HG02870 (cell line): ENCODE data around the gene PRSS56.

ENCODE experiments used
- ATAC-seq: cut with Tn5 transposase; IDR thresholded peaks from one replicate; pipeline ENCODE4 v1.9.1; 2021; ENCODE audit warnings: mild to moderate bottlenecking, moderate library complexity; ENCODE audit not compliant: unreplicated experiment

The PRSS56 gene

DNA sequence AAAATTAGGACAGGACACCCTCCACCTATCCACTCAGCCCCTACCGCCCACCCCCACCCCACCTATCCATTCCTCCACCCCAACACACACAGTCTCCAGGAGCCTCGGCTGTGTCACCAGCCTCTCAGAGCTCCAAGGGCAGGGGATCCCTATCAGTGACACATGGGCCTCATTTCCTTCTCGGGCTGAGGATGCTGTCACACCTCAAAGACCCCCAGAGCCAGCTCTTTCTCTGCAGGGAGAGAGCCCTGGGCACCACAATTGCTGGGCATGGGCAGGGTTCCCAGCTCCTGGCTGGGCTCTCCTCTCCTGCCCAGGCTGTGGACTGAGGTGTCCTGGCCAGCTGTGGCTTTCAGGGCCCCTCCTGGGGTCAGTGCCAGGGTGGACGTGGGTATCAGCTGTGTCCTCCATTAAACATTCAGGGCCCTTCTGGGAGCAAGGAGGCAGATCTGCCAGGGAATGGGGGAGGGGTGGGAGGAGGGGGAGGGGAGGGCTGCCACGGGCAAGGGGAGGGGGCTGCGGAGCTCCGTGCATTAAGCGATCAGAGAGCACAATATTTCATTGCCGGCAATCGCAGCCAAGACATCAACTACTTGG is 18.3 kb upstream of the PRSS56 start:
- ATAC-seq, result no peak

DNA sequence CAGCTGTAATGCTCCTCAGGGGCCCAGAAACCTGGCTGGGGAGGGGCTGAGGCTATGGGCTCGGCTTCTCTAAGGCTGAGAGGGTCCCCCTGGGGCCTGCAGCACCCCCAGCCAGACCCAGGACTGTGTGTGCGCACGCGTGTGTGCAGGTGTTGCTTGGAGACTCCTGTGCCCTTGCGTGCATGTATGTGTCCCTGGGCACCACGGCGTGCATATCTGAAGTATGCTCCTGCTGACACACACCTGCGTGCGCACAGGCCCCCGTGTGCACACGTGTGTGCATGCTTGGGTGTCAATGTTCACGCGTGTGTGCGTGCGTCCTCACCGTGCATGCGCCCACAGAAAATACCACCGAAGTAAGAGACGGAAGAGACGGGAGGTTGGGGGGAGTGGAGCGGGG is 17.7 kb upstream of the PRSS56 start:
- no peak for ATAC-seq

DNA sequence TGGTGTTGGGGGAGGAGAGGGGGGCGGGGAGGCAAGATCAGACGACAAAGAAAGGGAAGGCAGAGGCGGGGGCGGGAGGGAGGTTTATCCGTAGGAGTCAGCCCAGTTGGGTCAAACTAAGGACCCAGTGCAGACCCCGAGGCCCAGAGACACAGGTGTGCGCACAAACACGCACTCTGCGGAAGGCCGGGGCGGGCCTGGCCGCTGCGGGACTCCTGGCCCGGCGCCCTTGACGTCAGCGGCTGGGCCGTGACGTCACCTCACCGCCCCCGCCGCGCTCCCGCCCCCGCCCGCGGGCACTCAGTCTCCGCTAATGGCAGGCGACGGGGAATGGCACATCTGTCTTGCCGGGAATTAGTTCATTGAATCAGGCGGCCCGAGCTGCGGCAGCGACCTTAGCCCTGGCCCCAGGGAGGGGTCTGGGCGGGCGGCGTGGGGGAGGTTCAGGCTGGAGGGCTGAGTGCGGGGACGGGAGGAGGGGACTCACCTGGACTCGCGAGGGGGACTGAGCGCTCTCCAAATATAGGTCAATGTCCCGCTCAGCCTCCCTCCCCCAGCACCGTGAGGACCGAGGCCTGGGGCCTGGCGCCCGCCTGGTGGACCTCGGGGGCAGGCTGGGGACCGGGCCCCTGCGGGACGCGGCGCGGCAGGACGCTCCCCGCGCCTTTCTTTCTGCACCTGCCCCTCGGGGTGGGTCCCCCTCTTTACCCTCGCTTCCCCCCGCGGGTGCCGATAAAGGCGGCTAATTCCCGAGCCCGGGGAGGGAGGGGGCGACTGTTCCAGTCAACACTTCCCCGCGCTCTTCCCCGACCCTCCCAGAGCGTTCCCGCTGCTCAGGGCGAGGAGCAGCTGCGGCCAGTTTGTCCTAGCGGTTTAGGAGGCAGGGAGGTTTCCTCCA is 17.0 kb upstream of the PRSS56 start:
- no peak for ATAC-seq

DNA sequence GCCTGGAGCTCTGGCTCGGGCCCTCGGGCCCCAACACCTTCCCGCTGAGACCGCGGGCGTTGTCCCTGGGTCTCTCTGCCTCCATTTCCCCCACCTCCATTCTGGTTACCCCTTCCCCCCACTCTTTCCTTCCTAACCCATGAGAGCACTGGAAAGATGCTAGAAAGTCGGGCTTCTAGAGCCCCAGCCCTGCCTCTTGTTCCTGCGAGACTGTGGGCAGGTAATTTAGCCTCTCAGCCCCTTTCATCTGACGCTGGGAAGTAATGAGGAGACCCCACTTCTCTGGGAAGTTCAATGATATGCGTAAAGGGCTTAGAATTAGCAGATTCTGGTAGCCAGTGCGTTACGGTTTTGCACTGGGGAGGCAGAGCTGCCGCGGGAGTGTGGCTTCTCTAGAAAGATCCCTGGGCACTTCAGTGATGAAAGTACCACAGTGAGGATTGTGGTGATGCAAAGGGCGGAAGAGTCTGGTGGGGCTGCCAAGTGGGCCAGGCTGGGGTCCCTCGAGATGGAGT is 16.3 kb upstream of the PRSS56 start:
- ATAC-seq, result no peak

DNA sequence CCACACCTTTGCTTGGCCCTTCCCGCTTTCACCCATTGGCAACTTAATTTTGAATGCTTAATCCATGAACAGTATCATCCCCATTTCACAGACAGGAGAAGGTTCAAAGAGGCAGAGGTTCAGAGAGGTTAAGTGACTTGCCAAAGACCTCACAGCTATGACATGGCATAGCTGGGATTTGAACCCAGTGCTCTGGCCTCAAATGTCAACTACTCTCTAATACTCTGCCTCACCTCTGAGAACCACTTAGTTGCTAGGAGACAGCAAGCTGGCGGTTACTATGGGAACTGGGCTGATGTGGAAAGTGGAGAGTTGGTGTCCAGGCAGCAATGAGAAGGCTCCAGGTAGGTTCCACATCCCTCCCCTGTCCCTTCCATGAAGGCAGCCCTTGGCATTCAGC is 15.8 kb upstream of the PRSS56 start:
- ATAC-seq, result no peak

DNA sequence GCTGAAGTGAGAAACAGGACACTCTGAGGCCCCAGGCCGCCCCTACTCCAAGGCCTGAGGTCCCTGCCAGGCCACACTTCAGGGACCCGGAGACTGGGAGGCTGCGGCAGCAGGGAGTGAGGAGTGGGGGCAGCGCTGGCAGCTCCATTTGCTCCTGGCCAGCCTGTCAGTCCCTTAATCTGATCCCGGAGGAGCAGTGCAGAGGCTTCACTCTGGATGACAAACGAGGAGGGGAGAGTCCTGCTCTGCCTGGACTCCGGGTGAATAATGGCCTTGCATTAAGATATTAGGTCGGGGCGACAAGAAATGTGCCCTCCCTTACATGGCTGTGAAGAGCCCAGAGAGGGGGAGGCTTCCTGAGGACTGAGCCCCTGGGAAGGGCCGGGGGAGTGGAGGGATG is 14.3 kb upstream of the PRSS56 start:
- no peak for ATAC-seq

DNA sequence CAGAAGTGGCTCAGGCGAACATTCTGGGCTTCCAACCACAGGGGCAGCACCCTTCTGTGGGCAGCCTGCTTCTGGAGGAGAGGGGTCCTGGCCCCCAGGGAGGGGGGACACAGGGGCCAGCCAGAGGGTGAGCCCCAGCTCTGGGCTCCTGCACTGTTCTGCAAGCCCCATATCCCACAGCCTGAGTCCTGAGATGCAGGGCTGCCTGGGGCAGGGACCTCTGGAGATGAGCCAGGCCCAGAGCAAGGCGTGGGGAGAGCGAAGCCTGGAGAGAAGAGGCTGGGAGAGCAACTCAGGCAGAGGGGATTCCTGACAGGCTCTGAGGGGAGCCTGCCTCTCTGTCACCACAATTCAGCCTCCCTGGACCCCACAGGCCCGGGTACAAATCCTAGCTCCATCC is 13.5 kb upstream of the PRSS56 start:
- ATAC-seq, result no peak

DNA sequence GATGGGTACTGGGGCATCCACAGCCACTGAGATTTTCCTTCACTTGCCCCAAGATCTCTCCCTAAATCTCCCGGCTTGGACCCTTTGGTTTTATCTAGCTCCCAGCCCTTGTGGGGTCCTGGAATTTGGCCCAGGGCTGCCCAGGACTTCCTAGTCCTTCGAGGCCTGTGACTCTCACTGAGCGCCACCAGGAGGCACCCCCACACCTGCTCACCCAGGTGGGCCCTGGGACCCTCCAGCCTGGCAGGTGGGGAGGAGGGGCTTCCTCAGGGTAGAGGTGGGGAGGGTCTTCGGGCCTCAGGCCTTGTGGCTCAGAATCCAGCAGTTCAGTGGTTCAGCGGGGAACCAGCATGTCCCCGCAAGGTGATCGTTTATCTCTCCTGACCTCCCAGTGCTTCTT is 11.9 kb upstream of the PRSS56 start:
- ATAC-seq, result no peak

DNA sequence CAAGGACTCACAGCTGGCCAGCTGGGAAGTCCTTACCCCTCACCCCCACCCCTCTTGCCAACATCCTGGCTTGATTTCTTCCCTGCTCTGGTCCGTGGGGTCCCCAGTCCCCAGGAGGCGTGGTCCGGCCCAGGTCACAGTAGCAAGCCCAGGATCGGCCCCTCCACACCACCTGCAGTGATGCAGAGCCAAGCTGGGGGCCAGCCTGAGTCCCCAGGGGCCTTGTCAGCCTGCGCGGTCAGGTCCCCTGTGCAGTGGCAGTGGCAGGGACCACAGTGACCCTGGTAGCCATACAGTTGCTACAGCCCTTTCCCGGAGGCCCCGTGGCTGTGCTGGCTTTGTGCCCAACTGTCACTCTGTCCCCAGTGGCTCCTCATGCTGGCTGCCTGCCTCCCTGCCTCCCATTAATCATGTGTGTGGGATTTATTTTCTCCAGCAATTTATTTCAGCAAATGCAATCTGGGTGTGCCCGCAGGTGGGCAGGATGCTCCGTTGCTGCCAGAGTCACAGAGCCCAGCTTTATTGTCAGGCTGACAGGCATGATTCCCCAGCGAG is 8.8 kb upstream of the PRSS56 start:
- ATAC-seq, result no peak

DNA sequence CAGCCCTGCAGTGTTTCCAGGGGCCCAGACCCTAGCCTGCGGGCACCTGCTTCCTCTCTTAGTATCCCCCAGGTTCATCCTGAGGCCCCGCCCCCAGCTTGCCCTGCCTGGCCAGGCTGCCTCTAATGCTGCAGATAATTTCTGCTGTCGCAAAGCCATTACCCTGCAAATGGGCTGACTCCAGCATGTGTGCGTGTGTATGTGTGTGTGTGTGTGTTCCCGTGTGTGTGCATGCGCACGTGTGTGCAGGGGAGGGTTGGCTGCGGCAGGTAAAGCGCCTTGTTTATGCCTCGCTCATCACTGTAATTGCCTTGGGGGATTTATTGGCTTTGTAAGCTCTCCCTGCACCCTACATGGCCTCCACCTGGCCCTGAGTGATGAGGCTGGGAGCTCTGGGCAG is 7.6 kb upstream of the PRSS56 start:
- no peak for ATAC-seq

DNA sequence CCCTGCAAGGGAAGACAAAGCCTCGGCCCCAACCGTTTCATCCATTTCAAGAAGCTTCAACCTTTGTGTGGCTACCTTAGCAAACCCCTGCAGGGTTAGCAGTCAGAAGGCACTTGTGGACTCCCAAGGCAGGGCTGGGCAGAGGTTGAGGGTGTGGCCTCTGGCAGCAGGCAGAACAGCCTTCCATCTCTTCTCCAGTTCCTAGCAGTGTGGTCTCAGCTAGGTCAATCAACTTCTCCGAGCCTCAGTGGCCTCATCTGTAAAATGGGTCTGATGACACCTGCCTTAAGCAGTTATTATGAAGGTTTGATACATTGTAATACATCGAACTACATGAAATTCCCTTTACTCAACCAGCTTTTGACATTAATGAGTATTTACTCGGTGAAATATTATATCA is 6.8 kb upstream of the PRSS56 start:
- ATAC-seq, result no peak

DNA sequence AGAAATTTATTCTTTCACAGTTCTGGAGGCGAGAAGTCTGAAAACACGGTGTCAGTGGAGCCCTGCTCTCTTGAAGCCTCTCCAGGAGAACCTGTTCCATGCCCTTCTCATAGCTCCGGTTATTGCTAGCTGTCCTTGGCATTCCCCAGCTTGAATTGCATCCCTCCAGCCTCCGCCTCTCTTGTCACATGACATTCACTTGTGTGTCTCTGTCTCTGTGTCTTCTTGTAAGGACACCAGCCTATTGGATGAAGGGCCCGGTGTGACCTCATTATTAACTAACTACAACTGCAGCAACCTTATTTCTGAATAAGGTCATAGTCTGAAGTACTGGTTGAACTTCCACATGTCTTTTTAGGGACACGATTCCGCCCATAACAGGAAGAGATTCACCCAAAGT is 4.5 kb upstream of the PRSS56 start:
- ATAC-seq, result no peak

DNA sequence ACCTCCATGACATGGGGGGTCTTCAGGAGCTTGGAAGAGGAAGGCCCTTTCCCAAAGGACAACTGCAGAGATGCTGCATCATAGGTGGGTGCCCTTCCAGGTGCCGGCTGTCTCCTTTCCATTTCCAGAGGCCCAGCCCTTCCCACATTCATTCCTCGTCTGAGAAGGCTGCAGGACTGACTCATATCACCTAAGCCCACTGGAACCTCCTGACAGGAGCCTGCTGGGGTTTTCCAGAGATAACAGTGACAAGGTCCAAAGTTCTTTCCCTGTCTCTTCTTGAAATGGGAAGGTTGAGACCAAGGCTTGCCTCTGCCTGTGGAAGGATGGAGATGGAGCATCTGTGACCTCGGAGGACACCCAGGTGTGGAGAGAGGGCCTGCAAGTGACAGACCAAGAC is 3.6 kb upstream of the PRSS56 start:
- no peak for ATAC-seq

DNA sequence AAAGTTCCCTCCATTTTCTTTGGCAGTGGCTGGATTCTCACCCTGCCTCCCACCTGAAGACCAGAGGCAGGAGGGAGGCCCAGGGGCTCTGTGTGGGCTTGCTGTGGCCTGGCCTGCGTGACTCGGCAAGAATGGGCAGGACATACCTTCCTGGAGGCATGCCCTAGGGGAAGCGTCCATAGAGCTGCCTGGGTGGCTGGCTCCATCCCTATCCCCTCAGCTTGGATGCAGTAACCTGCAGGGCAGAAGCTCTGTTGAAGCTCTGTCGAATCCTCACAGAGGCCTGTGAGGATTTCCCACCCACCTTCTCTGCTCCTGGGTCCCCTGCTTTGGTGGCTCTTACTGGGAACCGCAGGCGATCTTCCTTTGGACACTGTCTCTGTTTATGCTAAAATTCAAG is 1.3 kb upstream of the PRSS56 start:
- ATAC-seq, result no peak

DNA sequence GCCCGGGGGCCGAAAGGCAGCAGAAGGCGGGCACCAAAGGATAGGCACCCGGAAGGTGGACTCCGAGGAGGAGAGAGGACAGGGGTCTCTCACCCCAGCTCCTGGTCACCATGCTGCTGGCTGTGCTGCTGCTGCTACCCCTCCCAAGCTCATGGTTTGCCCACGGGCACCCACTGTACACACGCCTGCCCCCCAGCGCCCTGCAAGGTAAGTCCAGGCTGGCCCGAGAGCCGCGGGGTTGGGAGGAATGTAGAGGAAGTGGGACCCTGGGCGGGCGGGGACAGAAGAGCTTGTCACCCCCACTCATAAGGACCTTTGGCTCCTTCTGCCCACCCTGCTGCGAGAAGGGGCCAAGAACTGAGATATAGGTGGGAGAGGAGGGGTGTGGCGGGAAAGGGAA is 301 bp downstream of the PRSS56 start:
- no peak for ATAC-seq

DNA sequence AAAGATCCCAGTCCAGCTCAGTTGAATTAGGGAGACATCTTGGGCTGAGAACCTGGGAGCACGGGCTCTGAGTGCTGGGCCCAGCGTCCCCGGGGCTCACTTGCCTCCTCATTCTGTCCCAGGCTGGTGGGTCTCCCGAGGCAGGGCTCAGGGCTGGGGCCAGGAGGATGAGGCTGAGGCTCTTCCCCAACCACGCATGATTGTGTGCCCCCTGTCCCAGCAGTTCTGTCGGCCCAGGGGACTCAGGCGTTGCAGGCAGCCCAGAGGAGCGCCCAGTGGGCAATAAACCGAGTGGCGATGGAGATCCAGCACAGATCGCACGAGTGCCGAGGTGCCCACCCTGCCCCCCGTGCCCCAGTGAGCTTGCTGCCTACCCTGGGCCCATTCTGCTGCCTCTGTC is 910 bp downstream of the PRSS56 start:
- ATAC-seq, result no peak

DNA sequence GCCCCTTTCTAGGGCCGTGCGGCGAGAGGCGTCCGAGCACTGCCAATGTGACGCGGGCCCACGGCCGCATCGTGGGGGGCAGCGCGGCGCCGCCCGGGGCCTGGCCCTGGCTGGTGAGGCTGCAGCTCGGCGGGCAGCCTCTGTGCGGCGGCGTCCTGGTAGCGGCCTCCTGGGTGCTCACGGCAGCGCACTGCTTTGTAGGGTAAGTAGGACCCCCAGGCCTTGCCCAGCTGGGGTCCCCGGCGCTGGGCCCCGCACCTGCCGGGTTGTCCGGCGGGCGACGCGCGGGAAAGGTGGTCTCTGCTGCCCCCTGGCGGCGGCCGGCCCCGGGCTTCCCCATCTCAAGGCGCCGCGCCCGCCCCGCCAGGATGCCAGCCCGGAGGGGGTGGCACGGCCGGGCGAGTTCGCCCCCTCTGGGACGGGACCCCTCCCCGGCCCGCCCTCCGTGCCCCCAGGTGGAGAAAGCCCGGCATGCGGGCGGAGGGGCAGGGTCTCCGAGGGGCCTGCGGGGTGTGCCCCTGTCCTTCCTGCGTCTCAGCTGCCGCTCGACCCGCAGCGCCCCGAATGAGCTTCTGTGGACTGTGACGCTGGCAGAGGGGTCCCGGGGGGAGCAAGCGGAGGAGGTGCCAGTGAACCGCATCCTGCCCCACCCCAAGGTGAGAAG is 1.9 kb downstream of the PRSS56 start:
- no peak for ATAC-seq

DNA sequence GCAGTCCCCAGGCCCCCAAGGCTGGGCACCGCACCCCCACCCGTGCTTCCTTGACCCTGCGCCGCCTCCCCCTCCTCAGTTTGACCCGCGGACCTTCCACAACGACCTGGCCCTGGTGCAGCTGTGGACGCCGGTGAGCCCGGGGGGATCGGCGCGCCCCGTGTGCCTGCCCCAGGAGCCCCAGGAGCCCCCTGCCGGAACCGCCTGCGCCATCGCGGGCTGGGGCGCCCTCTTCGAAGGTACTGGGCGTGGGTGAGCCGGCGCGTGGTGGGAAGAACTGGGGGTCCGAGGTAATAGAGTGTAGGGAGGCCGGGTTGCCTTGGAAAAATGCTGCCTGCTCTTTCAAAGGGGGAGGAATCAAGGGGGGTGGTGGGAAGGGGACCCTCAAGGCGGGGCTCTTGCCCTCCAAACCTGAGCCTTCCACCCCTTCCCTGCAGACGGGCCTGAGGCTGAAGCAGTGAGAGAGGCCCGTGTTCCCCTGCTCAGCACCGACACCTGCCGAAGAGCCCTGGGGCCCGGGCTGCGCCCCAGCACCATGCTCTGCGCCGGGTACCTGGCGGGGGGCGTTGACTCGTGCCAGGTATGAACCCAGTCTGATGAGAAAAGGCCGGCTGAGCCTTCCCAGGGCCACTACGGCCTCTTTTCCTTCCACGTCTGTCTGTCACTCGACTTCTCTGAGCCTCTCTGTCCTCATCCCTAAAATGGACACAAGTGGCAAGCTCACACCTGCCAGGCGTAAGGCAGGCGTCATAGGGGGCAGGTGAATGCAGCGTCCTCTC is 2.6 kb downstream of the PRSS56 start:
- no peak for ATAC-seq

DNA sequence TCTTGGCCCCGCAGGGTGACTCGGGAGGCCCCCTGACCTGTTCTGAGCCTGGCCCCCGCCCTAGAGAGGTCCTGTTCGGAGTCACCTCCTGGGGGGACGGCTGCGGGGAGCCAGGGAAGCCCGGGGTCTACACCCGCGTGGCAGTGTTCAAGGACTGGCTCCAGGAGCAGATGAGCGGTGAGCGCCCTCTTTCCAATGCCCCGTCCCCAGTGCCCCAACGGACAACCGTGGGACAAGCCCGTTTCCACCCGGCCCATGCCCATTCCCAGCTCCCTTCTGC is 3.2 kb downstream of the PRSS56 start:
- no peak for ATAC-seq

DNA sequence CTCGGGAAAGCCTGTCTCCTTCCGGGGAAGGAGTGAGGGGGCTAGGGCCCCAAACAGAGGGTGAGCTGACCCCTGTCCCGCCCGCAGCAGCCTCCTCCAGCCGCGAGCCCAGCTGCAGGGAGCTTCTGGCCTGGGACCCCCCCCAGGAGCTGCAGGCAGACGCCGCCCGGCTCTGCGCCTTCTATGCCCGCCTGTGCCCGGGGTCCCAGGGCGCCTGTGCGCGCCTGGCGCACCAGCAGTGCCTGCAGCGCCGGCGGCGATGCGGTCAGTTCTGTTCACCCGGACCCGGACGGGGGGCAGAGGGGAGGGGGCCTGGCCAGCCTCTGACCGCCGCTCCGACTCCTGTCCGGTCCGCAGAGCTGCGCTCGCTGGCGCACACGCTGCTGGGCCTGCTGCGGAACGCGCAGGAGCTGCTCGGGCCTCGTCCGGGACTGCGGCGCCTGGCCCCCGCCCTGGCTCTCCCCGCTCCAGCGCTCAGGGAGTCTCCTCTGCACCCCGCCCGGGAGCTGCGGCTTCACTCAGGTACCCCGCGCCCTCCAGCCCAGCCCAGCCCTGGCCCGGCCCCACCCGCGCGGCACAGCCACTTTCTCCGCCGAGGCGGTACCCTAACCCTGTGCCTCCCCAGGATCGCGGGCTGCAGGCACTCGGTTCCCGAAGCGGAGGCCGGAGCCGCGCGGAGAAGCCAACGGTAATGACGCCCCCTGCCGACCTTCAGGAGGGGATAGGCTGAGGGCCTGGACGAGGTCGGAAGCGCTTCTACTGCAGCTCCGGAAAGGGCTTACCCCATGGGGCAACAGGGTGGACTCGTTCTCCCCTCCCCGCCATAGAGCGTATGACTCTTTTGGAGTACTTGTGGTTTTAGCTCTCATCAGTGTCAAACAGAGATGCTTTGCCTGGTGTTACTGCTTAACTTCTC is 3.8 kb downstream of the PRSS56 start:
- no peak for ATAC-seq
